Mesendoderm (in vitro differentiated cells): Measurements from ENCODE around the gene POLD3.

Source experiments
- DNase-seq: peaks from one replicate; pipeline ENCODE4 v3.0.0; 2013
- H2AK5ac ChIP-seq: 2 replicates; pipeline ENCODE4 v1.6.1; 2013; ENCODE audit warnings: low read length, inconsistent platforms
- H2BK120ac ChIP-seq: 2 replicates; pipeline ENCODE4 v1.6.1; 2013; ENCODE audit warnings: low read depth, mild to moderate bottlenecking, low read length, moderate library complexity, mixed read lengths
- H2BK15ac ChIP-seq: replicated peaks from 2 replicates; pipeline ENCODE4 v1.6.1; 2013; ENCODE audit warnings: low read depth, mild to moderate bottlenecking, moderate library complexity
- H2BK5ac ChIP-seq: 2 replicates; pipeline ENCODE4 v1.6.1; 2013; ENCODE audit warnings: low read length, inconsistent platforms
- H3K18ac ChIP-seq: 2 replicates; pipeline ENCODE4 v1.6.1; 2013; ENCODE audit warnings: mild to moderate bottlenecking, low read length, mixed read lengths
- H3K23ac ChIP-seq: one replicate; pipeline ENCODE4 v1.6.1; 2013; ENCODE audit warnings: low read length
- H3K27ac ChIP-seq: 2 replicates; pipeline ENCODE4 v1.5.1; 2013; ENCODE audit warnings: low read depth, mild to moderate bottlenecking, inconsistent platforms, low read length, moderate library complexity
- H3K27me3 ChIP-seq: 2 replicates; pipeline ENCODE4 v1.6.1; 2013; ENCODE audit warnings: low read length, control low read depth, mild to moderate bottlenecking, inconsistent platforms; ENCODE audit not compliant: insufficient read depth, poor library complexity
- H3K36me3 ChIP-seq: 2 replicates; pipeline ENCODE4 v1.6.1; 2013; ENCODE audit warnings: low read length, inconsistent platforms; ENCODE audit not compliant: control insufficient read depth, insufficient read depth
- H3K4ac ChIP-seq: one replicate; pipeline ENCODE4 v1.6.1; 2013; ENCODE audit warnings: low read depth, mild to moderate bottlenecking, low read length, moderate library complexity
- H3K4me1 ChIP-seq: 2 replicates; pipeline ENCODE4 v1.6.1; 2013; ENCODE audit warnings: low read depth, low read length, inconsistent platforms; ENCODE audit not compliant: control insufficient read depth
- H3K4me2 ChIP-seq: 2 replicates; pipeline ENCODE4 v1.6.1; 2013; ENCODE audit warnings: low read length
- H3K4me3 ChIP-seq: 2 replicates; pipeline ENCODE4 v1.5.1; 2013; ENCODE audit warnings: mild to moderate bottlenecking, low read length
- H3K56ac ChIP-seq: one replicate; pipeline ENCODE4 v1.6.1; 2013; ENCODE audit warnings: low read length
- H3K79me1 ChIP-seq: 2 replicates; pipeline ENCODE4 v1.6.1; 2013; ENCODE audit warnings: low read length, inconsistent platforms
- H3K79me2 ChIP-seq: 2 replicates; pipeline ENCODE4 v1.6.1; 2013; ENCODE audit warnings: mild to moderate bottlenecking, low read length; ENCODE audit not compliant: control insufficient read depth, insufficient read depth
- H3K9ac ChIP-seq: 2 replicates; pipeline ENCODE4 v1.6.1; 2013; ENCODE audit warnings: low read length, inconsistent platforms
- H4K5ac ChIP-seq: one replicate; pipeline ENCODE4 v1.6.1; 2013; ENCODE audit warnings: low read length
- H4K8ac ChIP-seq: one replicate; pipeline ENCODE4 v1.6.1; 2013; ENCODE audit warnings: low read depth, mild to moderate bottlenecking, control low read depth, low read length, moderate library complexity
- WGBS: extraction: QIAGEN DNeasy Blood & Tissue Kit; methylation state at CpG from one replicate; pipeline ENCODE4 v1.1.7; 2013; ENCODE audit warnings: low lambda C conversion rate, missing lambda C conversion rate; ENCODE audit not compliant: insufficient coverage; ENCODE audit errors: extremely low coverage; 5-methylcytosine and 5-hydroxymethylcytosine counted together

POLD3 gene

GRCh38 chr11:74557526-74557925, 34.9 kb upstream of the POLD3 start:
- Histone ChIP-seq H3K79me2 (no peaks in the 10 kb centered on the region), H3K27me3 (no peaks in the 10 kb centered on the region), H3K27ac (no peak overlapping the region), H4K5ac (no peak overlapping the region), H3K4me1 (no peaks in the 10 kb centered on the region), H3K36me3 (no peaks in the 10 kb centered on the region), H2AK5ac (no peak overlapping the region), H4K8ac (no peak overlapping the region), H3K56ac (no peak overlapping the region), H3K4ac (no peak overlapping the region), H3K18ac (no peak overlapping the region), H2BK120ac (no peak overlapping the region), H2BK5ac (no peak overlapping the region), H3K4me2 (no peak overlapping the region), H3K9ac (no peak overlapping the region), H3K4me3 (no peak overlapping the region), H3K23ac (no peak overlapping the region), H2BK15ac (no peak overlapping the region), H3K79me1 (no peaks in the 10 kb centered on the region)
- no peak for DNase-seq
- no CpG with 5 or more reads among the region's 3 CpGs for WGBS

- WGBS: no CpG with 5 or more reads among the region's 7 CpGs
- H3K4me3 ChIP-seq: no peak overlapping the region
- no peak overlapping the region for H3K4me2 ChIP-seq
- H3K79me2 ChIP-seq: no peaks in the 10 kb centered on the region
- no peak overlapping the region for H3K9ac ChIP-seq
- H2AK5ac ChIP-seq: no peak overlapping the region
- H2BK15ac ChIP-seq: no peak overlapping the region
- H2BK5ac ChIP-seq: no peak overlapping the region
- H3K23ac ChIP-seq: no peak overlapping the region
- H3K4me1 ChIP-seq: no peaks in the 10 kb centered on the region
- H3K79me1 ChIP-seq: no peaks in the 10 kb centered on the region
- no peak for DNase-seq
- no peak overlapping the region for H2BK120ac ChIP-seq
- no peak overlapping the region for H3K18ac ChIP-seq
- H3K27me3 ChIP-seq: no peaks in the 10 kb centered on the region
- no peak overlapping the region for H3K27ac ChIP-seq
- H3K56ac ChIP-seq: no peak overlapping the region
- H4K8ac ChIP-seq: no peak overlapping the region
- no peaks in the 10 kb centered on the region for H3K36me3 ChIP-seq
- H3K4ac ChIP-seq: no peak overlapping the region
- no peak overlapping the region for H4K5ac ChIP-seq
These were observed 33.1 kb upstream of the POLD3 start for GRCh38 chr11:74559110-74559933.

- Histone ChIP-seq H3K4me2 (no peak overlapping the region), H3K56ac (no peak overlapping the region), H3K36me3 (no peaks in the 10 kb centered on the region), H2BK5ac (no peak overlapping the region), H3K9ac (no peak overlapping the region), H2AK5ac (no peak overlapping the region), H2BK120ac (no peak overlapping the region), H3K18ac (no peak overlapping the region), H3K4me1 (no peaks in the 10 kb centered on the region), H3K79me1 (no peaks in the 10 kb centered on the region), H2BK15ac (no peak overlapping the region), H4K8ac (no peak overlapping the region), H3K4ac (no peak overlapping the region), H3K27ac (no peak overlapping the region), H4K5ac (no peak overlapping the region), H3K27me3 (no peaks in the 10 kb centered on the region), H3K23ac (no peak overlapping the region), H3K79me2 (no peaks in the 10 kb centered on the region), H3K4me3 (no peak overlapping the region)
- DNase-seq: no peak
- no CpG with 5 or more reads among the region's 2 CpGs for WGBS
These were observed 32.5 kb upstream of the POLD3 start for GRCh38 chr11:74559934-74560309.

- WGBS: no CpG with 5 or more reads among the region's 5 CpGs
These were observed 26.0 kb upstream of the POLD3 start for GRCh38 chr11:74566146-74566960.

GRCh38 chr11:74568028-74568427, 24.4 kb upstream of the POLD3 start:
- Histone ChIP-seq H3K27me3 (no peaks in the 10 kb centered on the region), H3K4ac (no peak overlapping the region), H3K36me3 (no peaks in the 10 kb centered on the region), H3K4me1 (no peaks in the 10 kb centered on the region), H2AK5ac (no peak overlapping the region), H3K9ac (no peak overlapping the region), H3K56ac (no peak overlapping the region), H3K79me2 (no peaks in the 10 kb centered on the region), H3K23ac (no peak overlapping the region), H2BK120ac (no peak overlapping the region), H2BK5ac (no peak overlapping the region), H3K4me3 (no peak overlapping the region), H4K5ac (no peak overlapping the region), H2BK15ac (no peak overlapping the region), H3K79me1 (no peaks in the 10 kb centered on the region), H3K27ac (no peak overlapping the region), H3K18ac (no peak overlapping the region), H4K8ac (no peak overlapping the region), H3K4me2 (no peak overlapping the region)
- DNase-seq: no peak
- WGBS: no CpG with 5 or more reads among the region's 1 CpG

More at GRCh38 chr11:74566146-74566960, 26.0 kb upstream of the POLD3 start:
- H3K4me3 ChIP-seq: no peak overlapping the region
- no peak overlapping the region for H2BK5ac ChIP-seq
- H3K27me3 ChIP-seq: no peaks in the 10 kb centered on the region
- no peak overlapping the region for H3K9ac ChIP-seq
- no peak overlapping the region for H2BK15ac ChIP-seq
- no peak overlapping the region for H2AK5ac ChIP-seq
- H3K36me3 ChIP-seq: no peaks in the 10 kb centered on the region
- H3K56ac ChIP-seq: no peak overlapping the region
- H3K18ac ChIP-seq: no peak overlapping the region
- no peak overlapping the region for H3K4ac ChIP-seq
- H3K4me1 ChIP-seq: no peaks in the 10 kb centered on the region
- H3K79me2 ChIP-seq: no peaks in the 10 kb centered on the region
- H3K27ac ChIP-seq: no peak overlapping the region
- H3K79me1 ChIP-seq: no peaks in the 10 kb centered on the region
- H3K23ac ChIP-seq: no peak overlapping the region
- H2BK120ac ChIP-seq: no peak overlapping the region
- no peak overlapping the region for H4K8ac ChIP-seq
- no peak overlapping the region for H3K4me2 ChIP-seq
- H4K5ac ChIP-seq: no peak overlapping the region
- DNase-seq: no peak
